A549 (cell line): ENCODE results near the gene PTPRG. TPM values are rescaled to one million over a fixed set of nuclear protein-coding genes. Genes with fewer than 3 reads are reported as not detected.

Experiments
- ATAC-seq, 2 experiments: fragments of 200-7000 bp in 1 of 2; fragments of >200 bp in 1 of 2; cut with Nextera tagmentation in 1 of 2; cut with Tn5 transposase in 1 of 2; 3 replicates each; pipeline versions ENCODE4 v1.8.0 to v1.9.1; 2018 to 2020; ENCODE audit warnings: mild to moderate bottlenecking in 1 of 2, moderate library complexity in 1 of 2
- CTCF ChIA-PET: fragments of 300-600 bp; sonication (Branson Sonifier 250); formaldehyde crosslinking; extraction: SDS; loops from one replicate; lab custom pipeline; 2021; ENCODE audit warnings: antibody characterized with exemption, inconsistent platforms; lab: Yijun Ruan, JAX
- POLR2A ChIA-PET: fragments of 350-600 bp; formaldehyde crosslinking; extraction: SDS; loops from one replicate; lab custom pipeline; 2021; ENCODE audit warnings: antibody characterized with exemption, inconsistent platforms; lab: Yijun Ruan, JAX
- DNase-seq, 2 experiments: peaks; one replicate each; pipeline versions ENCODE4 v3.0.0 to v3.0.0-alpha.2; 2011 to 2016; ENCODE audit warnings: low read depth in 1 of 2, low spot score in 1 of 2
- FAIRE-seq: peaks from 2 replicates; lab custom pipeline; 2011; peaks lifted over from hg19 to GRCh38; lab: Jason Lieb, UNC
- H3K27ac ChIP-seq, 2 experiments: fragments of >200 bp; sonication (Bioruptor Twin); formaldehyde crosslinking; 3 replicates each; pipeline ENCODE4 v1.5.1; 2016 to 2017
- H3K4me1 ChIP-seq: fragments of >200 bp; sonication (Bioruptor Twin); formaldehyde crosslinking; 3 replicates; pipeline ENCODE4 v1.6.1; 2016
- H3K4me2 ChIP-seq: fragments of >200 bp; sonication (Bioruptor Twin); formaldehyde crosslinking; 3 replicates; pipeline ENCODE4 v1.6.1; 2016
- H3K4me3 ChIP-seq: fragments of >200 bp; sonication (Bioruptor Twin); formaldehyde crosslinking; 3 replicates; pipeline ENCODE4 v1.5.1; 2016
- H3K9me3 ChIP-seq: fragments of >200 bp; sonication (Bioruptor Twin); formaldehyde crosslinking; 3 replicates; pipeline ENCODE4 v1.6.1; 2016
- CEBPB ChIP-seq, 2 experiments: fragments of >200 bp in 1 of 2; sonication (Bioruptor Twin) in 1 of 2; formaldehyde crosslinking in 1 of 2; IDR thresholded peaks; 2 replicates each; pipeline ENCODE4 v1.6.1; 2012 to 2016
- CHD4 ChIP-seq: fragments of 200-600 bp; sonication (generic); IDR thresholded peaks from 2 replicates; pipeline ENCODE4 v1.6.1; 2016; ENCODE audit warnings: antibody characterized with exemption, mild to moderate bottlenecking, borderline replicate concordance
- CTCF ChIP-seq: fragments of >200 bp; sonication (Bioruptor Twin); formaldehyde crosslinking; IDR thresholded peaks from 3 replicates; pipeline ENCODE4 v1.5.1; 2016
- E2F6 ChIP-seq: IDR thresholded peaks from 2 replicates; pipeline ENCODE4 v1.6.1; 2012; ENCODE audit warnings: low read depth, borderline replicate concordance
- EP300 ChIP-seq, 2 experiments: fragments of >200 bp; sonication (Bioruptor Twin); formaldehyde crosslinking; IDR thresholded peaks; 2 replicates in 1 of 2; 3 replicates in 1 of 2; pipeline ENCODE4 v1.6.1; 2016 to 2017
- ESRRA ChIP-seq: fragments of 150-350 bp; IDR thresholded peaks from 2 replicates; pipeline ENCODE4 v1.6.1; 2014; ENCODE audit warnings: mild to moderate bottlenecking, low read length, borderline replicate concordance
- FOSB ChIP-seq: fragments of 250-450 bp; sonication (Bioruptor Pico); IDR thresholded peaks from 2 replicates; pipeline ENCODE4 v1.5.0; 2020; ENCODE audit warnings: mild to moderate bottlenecking, moderate library complexity
- FOSL2 ChIP-seq, 2 experiments: fragments of 450-650 bp in 1 of 2; fragments of >200 bp in 1 of 2; sonication (Bioruptor Twin) in 1 of 2; formaldehyde crosslinking; IDR thresholded peaks; 2 replicates each; pipeline versions ENCODE4 v1.5.0 to v1.6.1; 2016 to 2020; ENCODE audit warnings: mild to moderate bottlenecking in 1 of 2, moderate library complexity in 1 of 2
- GATA3 ChIP-seq: IDR thresholded peaks from 2 replicates; pipeline ENCODE4 v1.6.1; 2012; ENCODE audit warnings: borderline replicate concordance
- HDAC2 ChIP-seq: fragments of 200-600 bp; sonication (generic); IDR thresholded peaks from 2 replicates; pipeline ENCODE4 v1.6.1; 2016
- HEYL ChIP-seq: fragments of 250-450 bp; sonication (Bioruptor Pico); IDR thresholded peaks from 2 replicates; pipeline ENCODE4 v1.8.0; 2021; ENCODE audit warnings: mild to moderate bottlenecking, moderate library complexity
- HOXB13 ChIP-seq: fragments of 250-450 bp; sonication (Bioruptor Pico); IDR thresholded peaks from 2 replicates; pipeline ENCODE4 v1.5.0; 2020; ENCODE audit warnings: low read depth, mild to moderate bottlenecking, moderate library complexity
- KDM1A ChIP-seq: fragments of 200-600 bp; sonication (generic); IDR thresholded peaks from 2 replicates; pipeline ENCODE4 v1.6.1; 2016; ENCODE audit warnings: low read depth, mild to moderate bottlenecking
- MAFK ChIP-seq: fragments of 450-650 bp; IDR thresholded peaks from 2 replicates; pipeline ENCODE4 v1.6.1; 2014; ENCODE audit not compliant: partially characterized antibody
- MAX ChIP-seq: IDR thresholded peaks from 2 replicates; pipeline ENCODE4 v1.6.1; 2012
- MAZ ChIP-seq: fragments of 150-350 bp; IDR thresholded peaks from 2 replicates; pipeline ENCODE4 v1.6.1; 2014; ENCODE audit warnings: antibody characterized with exemption, low read depth, low read length, borderline replicate concordance
- PBX3 ChIP-seq: IDR thresholded peaks from 2 replicates; pipeline ENCODE4 v1.6.1; 2012
- PHF8 ChIP-seq: fragments of 200-600 bp; sonication (generic); IDR thresholded peaks from 2 replicates; pipeline ENCODE4 v1.6.1; 2016; ENCODE audit warnings: low read depth, mild to moderate bottlenecking, antibody characterized with exemption, moderate library complexity, borderline replicate concordance
- RARB ChIP-seq: fragments of 250-450 bp; sonication (Bioruptor Pico); IDR thresholded peaks from 2 replicates; pipeline ENCODE4 v1.8.0; 2021; ENCODE audit warnings: mild to moderate bottlenecking, moderate library complexity
- SREBF2 ChIP-seq: fragments of 450-650 bp; IDR thresholded peaks from 2 replicates; pipeline ENCODE4 v1.6.1; 2014; ENCODE audit warnings: mild to moderate bottlenecking, moderate library complexity
- ZC3H11A ChIP-seq: fragments of 450-650 bp; IDR thresholded peaks from 2 replicates; pipeline ENCODE4 v1.6.1; 2014; ENCODE audit warnings: antibody characterized with exemption, mild to moderate bottlenecking
- ZFP36 ChIP-seq: fragments of 450-650 bp; IDR thresholded peaks from 2 replicates; pipeline ENCODE4 v1.6.1; 2014; ENCODE audit warnings: borderline replicate concordance; ENCODE audit not compliant: partially characterized antibody
- ZNF302 ChIP-seq: fragments of 250-450 bp; sonication (Bioruptor Pico); IDR thresholded peaks from 2 replicates; pipeline ENCODE4 v1.9.0; 2021; ENCODE audit warnings: inconsistent platforms, mild to moderate bottlenecking, moderate library complexity
- WGBS: methylation state at CpG from one replicate; pipeline ENCODE4 v1.1.6; 2017; ENCODE audit errors: missing lambda C conversion rate; 5-methylcytosine and 5-hydroxymethylcytosine counted together
- polyA plus RNA-seq, 4 experiments: library from polyadenylated mRNA; depleted of rRNA in 3 of 4; stranded (reverse); fragments of >200 nt; fragmentation: RNase III in 1 of 4; extraction: RNeasy Plus Mini Kit Qiagen cat#74134 plus additional on column Dnase treatment in 1 of 4; gene quantifications; 2 replicates in 3 of 4; 3 replicates in 1 of 4; pipeline ENCODE4 v1.2.3, GENCODE V29; 2011 to 2017

PTPRG gene
- polyA plus RNA-seq, 2 of the 4 experiments (the other 2 are of a cell fraction): 4.5 to 4.8 TPM

GRCh38 chr3:62210011-62210410 is 648.6 kb downstream of the PTPRG start (continued):
- no peak for TF ChIP-seq CHD4
- no peak for TF ChIP-seq FOSL2 (IDR thresholded peaks at IDR 0.05)
- no peak for TF ChIP-seq FOSL2 (CRISPR knock-in tag; IDR thresholded peaks at IDR 0.05)
- no peak for TF ChIP-seq MAZ
- TF ChIP-seq HEYL (CRISPR knock-in tag): no peak

- H3K4me1 ChIP-seq: no peaks in the 10 kb centered on the region
- POLR2A ChIA-PET: no interaction called here
- TF ChIP-seq ZFP36 (no peak), CTCF (no peak), HDAC2 (no peak), SREBF2 (no peak), MAFK (no peak), FOSB (CRISPR knock-in tag) (no peak), RARB (CRISPR knock-in tag) (no peak), ESRRA (no peak), CEBPB (IDR thresholded peaks at IDR 0.05) (no peak), PBX3 (no peak), KDM1A (no peak), HOXB13 (CRISPR knock-in tag) (no peak), MAZ (no peak), EP300 (IDR thresholded peaks at IDR 0.05) (no peak)
- TF ChIP-seq, all 56 proteins: peak for 0
- Histone ChIP-seq H3K4me2 (no peak overlapping the region), H3K27ac (no peak overlapping the region), H3K4me3 (no peak overlapping the region), H3K9me3 (no peaks in the 10 kb centered on the region)
- CTCF ChIA-PET: no interaction called here
- FAIRE-seq (no peak), DNase-seq (peak in 1 of 2 experiments; percentile 3), ATAC-seq (peak in 1 of 2 experiments; percentile 53; a peak in 2 of 6 replicates)
- 47% methylated on average over 8 of the region's 8 CpGs for WGBS
Measured at GRCh38 chr3:62211675-62212429, 650.5 kb downstream of the PTPRG start.

GRCh38 chr3:62214850-62215249 is 653.5 kb downstream of the PTPRG start:
- FAIRE-seq: no peak
- no peak for TF ChIP-seq ZC3H11A
- TF ChIP-seq KDM1A: no peak
- TF ChIP-seq SREBF2: no peak
- TF ChIP-seq E2F6: no peak
- no peak for TF ChIP-seq MAX
- no peak for TF ChIP-seq FOSB (CRISPR knock-in tag)
- TF ChIP-seq PHF8: no peak
- no peak for TF ChIP-seq GATA3
- TF ChIP-seq ZNF302 (CRISPR knock-in tag): no peak
- no peak for TF ChIP-seq ZFP36
- TF ChIP-seq, all 56 proteins: peak for 0
- CTCF ChIA-PET: interaction anchor here (1.0 kb wide), 1 partner anchor 13 kb away, joined by 3 read pairs; no protein-coding TSS in a partner anchor
- ATAC-seq (no peak), DNase-seq (no peak)
- no peaks in the 10 kb centered on the region for H3K9me3 ChIP-seq
- H3K4me1 ChIP-seq: no peaks in the 10 kb centered on the region
- no peak overlapping the region for H3K4me2 ChIP-seq
- no peak overlapping the region for H3K4me3 ChIP-seq
- 42% methylated on average over 4 of the region's 4 CpGs for WGBS
- no peak overlapping the region for H3K27ac ChIP-seq
- POLR2A ChIA-PET: no interaction called here
